ENCODE data around the gene ULBP2. TPM values are rescaled to one million over a fixed set of nuclear protein-coding genes. Genes with fewer than 3 reads are reported as not detected.

The ULBP2 gene, protein sequence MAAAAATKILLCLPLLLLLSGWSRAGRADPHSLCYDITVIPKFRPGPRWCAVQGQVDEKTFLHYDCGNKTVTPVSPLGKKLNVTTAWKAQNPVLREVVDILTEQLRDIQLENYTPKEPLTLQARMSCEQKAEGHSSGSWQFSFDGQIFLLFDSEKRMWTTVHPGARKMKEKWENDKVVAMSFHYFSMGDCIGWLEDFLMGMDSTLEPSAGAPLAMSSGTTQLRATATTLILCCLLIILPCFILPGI
- total RNA-seq (2021) (2.6 and 4.2 TPM in 2 replicates), Bru-seq, nascent RNA (percentile 34 among the genes with signal in this experiment), BruChase-seq, experiment 1, labeled RNA remaining after a 2-hour chase (percentile 38 among the genes with signal in this experiment), BruChase-seq, experiment 2, labeled RNA remaining after a 6-hour chase (percentile 40 among the genes with signal in this experiment)
- long read RNA-seq, transcript ULBP2-201 (5 exons, 1,349 nt): major isoform, 7 of 9 reads
- long read RNA-seq, partial matches to known transcripts: 2 of 9 reads
- long read RNA-seq, other reads (novel, unspliced or antisense): 0 of 9 reads

DNA sequence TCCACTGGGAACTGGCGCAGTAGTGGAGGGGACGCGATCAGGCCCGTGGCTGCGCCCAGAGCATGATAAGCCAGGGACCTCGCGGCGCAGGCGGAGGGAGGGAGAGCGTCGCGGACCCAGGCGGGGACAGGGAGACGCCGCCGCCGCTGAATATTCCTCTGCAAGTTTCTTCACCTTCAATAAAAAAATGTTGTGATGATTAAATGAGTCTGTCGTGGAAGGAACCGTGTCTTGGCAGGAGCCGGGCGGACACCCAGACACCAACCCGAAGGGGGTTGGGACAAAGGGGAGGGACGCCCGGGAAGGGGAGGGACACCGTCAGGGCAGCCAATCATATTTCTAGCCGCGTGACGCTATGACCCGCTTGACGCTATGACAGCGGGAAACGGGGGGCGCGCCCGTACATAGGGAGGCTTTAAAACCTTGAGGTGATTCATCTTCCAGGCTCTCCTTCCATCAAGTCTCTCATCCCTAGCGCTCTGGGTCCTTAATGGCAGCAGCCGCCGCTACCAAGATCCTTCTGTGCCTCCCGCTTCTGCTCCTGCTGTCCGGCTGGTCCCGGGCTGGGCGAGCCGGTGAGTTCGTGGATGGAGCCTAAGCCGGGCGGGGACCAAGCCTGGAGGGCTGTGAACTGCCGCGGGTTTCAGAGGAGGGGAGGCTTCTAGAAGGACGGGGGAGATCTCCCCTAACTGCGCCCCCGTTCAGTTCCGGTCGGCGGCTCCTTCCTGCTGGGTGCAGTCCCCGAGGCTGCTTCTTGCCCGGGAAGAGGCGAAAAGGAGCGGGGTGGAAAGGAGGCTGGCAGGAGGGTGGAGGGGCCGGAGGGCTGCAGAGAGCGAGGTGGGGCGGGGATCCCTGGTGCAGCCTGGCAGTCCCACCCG lies at the start of gene ULBP2:
Gene ULBP2 (plus strand): TSS at position 432 of the 878 bp plus-strand sequence. CDS start 59 bp downstream, at position 491.
- Histone ChIP-seq H3K4me1 (ENCODE audit: insufficient read depth, low read length, poor library complexity, severe bottlenecking) (no peaks in the 10 kb centered on the region), H3K27me3 (replicated peaks; ENCODE audit: insufficient read depth, low read depth, low read length, poor library complexity) (peaks cover 23% of the 10 kb centered on the region), H3K36me3 (ENCODE audit: insufficient read depth, low read length, poor library complexity, severe bottlenecking) (no peaks in the 10 kb centered on the region), H3K4me3 (ENCODE audit: low read depth, low read length, poor library complexity, severe bottlenecking) (peak within 1 kb of the TSS; percentile 70), H3K9me3 (ENCODE audit: low read depth, low read length, poor library complexity, severe bottlenecking) (no peaks in the 10 kb centered on the region), H3K27ac (ENCODE audit: low read depth, low read length, poor library complexity, severe bottlenecking) (peak within 1 kb of the TSS; percentile 50)
- TF ChIP-seq, protein P1, sequence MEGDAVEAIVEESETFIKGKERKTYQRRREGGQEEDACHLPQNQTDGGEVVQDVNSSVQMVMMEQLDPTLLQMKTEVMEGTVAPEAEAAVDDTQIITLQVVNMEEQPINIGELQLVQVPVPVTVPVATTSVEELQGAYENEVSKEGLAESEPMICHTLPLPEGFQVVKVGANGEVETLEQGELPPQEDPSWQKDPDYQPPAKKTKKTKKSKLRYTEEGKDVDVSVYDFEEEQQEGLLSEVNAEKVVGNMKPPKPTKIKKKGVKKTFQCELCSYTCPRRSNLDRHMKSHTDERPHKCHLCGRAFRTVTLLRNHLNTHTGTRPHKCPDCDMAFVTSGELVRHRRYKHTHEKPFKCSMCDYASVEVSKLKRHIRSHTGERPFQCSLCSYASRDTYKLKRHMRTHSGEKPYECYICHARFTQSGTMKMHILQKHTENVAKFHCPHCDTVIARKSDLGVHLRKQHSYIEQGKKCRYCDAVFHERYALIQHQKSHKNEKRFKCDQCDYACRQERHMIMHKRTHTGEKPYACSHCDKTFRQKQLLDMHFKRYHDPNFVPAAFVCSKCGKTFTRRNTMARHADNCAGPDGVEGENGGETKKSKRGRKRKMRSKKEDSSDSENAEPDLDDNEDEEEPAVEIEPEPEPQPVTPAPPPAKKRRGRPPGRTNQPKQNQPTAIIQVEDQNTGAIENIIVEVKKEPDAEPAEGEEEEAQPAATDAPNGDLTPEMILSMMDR (conservative IDR thresholded peaks at IDR 0.05; ENCODE audit: low read depth, low read length): no peak
- TF ChIP-seq EZH2 (IDR thresholded peaks at IDR 0.05; ENCODE audit: borderline replicate concordance, low read depth, low read length, poor library complexity, severe bottlenecking): no peak
- peak; percentile 94 for DNase-seq (ENCODE audit: low spot score)
- ChIA-PET CTCF (no interaction called here), POLR2A (ENCODE audit: low non-redundant PET) (no interaction called here)
- BruUV-seq (replicated peaks): no TSS peak
- intact Hi-C loops (cut with micrococcal nuclease; ENCODE audit: unreplicated experiment): no loop called here

DNA sequence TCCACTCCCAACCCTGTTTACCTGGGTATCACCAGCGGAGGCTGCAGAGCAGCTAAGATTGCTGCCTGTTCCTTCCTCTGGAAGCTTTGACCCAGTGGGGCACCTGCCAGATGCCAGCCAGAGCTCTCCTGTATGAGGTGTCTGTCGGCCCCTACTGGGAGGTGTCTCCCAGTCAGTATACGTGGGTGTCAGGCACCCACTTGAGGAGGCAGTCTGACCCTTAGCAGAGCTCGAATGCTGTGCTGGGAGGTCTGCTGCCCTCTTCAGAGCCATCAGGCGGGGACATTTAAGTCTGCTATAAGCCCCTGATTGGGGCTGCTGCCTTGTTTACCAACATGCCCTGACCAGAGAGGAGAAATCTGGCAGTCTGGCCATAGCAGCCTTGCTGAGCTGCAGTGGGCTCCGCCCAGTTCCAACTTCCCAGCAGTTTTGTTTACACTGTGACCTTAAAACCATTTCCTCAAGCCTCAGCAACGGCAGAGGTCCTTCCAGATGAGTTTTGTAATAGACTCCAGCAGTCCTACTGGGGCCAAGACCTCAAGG lies 46.7 kb upstream of the ULBP2 start:
- TF ChIP-seq, protein P1 (conservative IDR thresholded peaks at IDR 0.05; ENCODE audit: low read depth, low read length): no peak
- no peak for TF ChIP-seq EZH2 (IDR thresholded peaks at IDR 0.05; ENCODE audit: borderline replicate concordance, low read depth, low read length, poor library complexity, severe bottlenecking)
- no peak for DNase-seq (ENCODE audit: low spot score)
- intact Hi-C loops (cut with micrococcal nuclease; ENCODE audit: unreplicated experiment): no loop called here
- Histone ChIP-seq H3K9me3 (ENCODE audit: low read depth, low read length, poor library complexity, severe bottlenecking) (no peaks in the 10 kb centered on the region), H3K27ac (ENCODE audit: low read depth, low read length, poor library complexity, severe bottlenecking) (no peak overlapping the region), H3K4me3 (ENCODE audit: low read depth, low read length, poor library complexity, severe bottlenecking) (no peak overlapping the region), H3K27me3 (replicated peaks; ENCODE audit: insufficient read depth, low read depth, low read length, poor library complexity) (no peaks in the 10 kb centered on the region), H3K4me1 (ENCODE audit: insufficient read depth, low read length, poor library complexity, severe bottlenecking) (peaks cover 19% of the 10 kb centered on the region), H3K36me3 (ENCODE audit: insufficient read depth, low read length, poor library complexity, severe bottlenecking) (no peaks in the 10 kb centered on the region)
- POLR2A ChIA-PET (ENCODE audit: low non-redundant PET): no interaction called here
- BruUV-seq (replicated peaks): TSS peak; percentile 47
- CTCF ChIA-PET: no interaction called here

DNA sequence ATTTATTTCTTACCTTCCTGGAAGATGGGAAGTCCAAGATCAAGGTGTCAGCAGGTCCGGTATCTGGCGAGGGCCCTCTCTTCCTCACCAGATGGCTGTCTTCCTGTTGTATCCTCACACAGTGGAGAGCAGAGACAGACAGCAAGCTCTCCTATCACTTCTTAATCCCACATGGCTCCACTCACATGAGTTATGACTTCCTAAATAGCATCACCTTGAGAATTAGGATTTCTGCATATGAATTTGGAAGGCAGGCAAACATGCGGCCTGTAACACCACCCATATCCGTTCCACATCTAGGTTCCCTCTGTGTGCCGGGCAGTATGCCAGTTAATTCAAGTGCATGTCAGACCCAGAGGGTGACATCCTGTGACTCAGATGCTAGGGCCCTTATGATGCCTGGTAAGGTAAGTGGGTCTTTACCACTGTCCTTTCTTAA lies 46.0 kb upstream of the ULBP2 start:
- POLR2A ChIA-PET (ENCODE audit: low non-redundant PET): interaction anchor here (0.5 kb wide), 1 partner anchor 11 kb away, joined by 4 read pairs; no protein-coding TSS in a partner anchor

More for the DNA sequence above, 46.0 kb upstream of the ULBP2 start:
- Histone ChIP-seq H3K4me3 (ENCODE audit: low read depth, low read length, poor library complexity, severe bottlenecking) (no peak overlapping the region), H3K27ac (ENCODE audit: low read depth, low read length, poor library complexity, severe bottlenecking) (no peak overlapping the region), H3K27me3 (replicated peaks; ENCODE audit: insufficient read depth, low read depth, low read length, poor library complexity) (no peaks in the 10 kb centered on the region), H3K36me3 (ENCODE audit: insufficient read depth, low read length, poor library complexity, severe bottlenecking) (no peaks in the 10 kb centered on the region), H3K4me1 (ENCODE audit: insufficient read depth, low read length, poor library complexity, severe bottlenecking) (peaks cover 19% of the 10 kb centered on the region), H3K9me3 (ENCODE audit: low read depth, low read length, poor library complexity, severe bottlenecking) (no peaks in the 10 kb centered on the region)
- CTCF ChIA-PET: no interaction called here
- no peak for TF ChIP-seq EZH2 (IDR thresholded peaks at IDR 0.05; ENCODE audit: borderline replicate concordance, low read depth, low read length, poor library complexity, severe bottlenecking)
- TF ChIP-seq, protein P1 (conservative IDR thresholded peaks at IDR 0.05; ENCODE audit: low read depth, low read length): no peak
- BruUV-seq (replicated peaks): no TSS peak
- peak; percentile 95 for DNase-seq (ENCODE audit: low spot score)
- intact Hi-C loops (cut with micrococcal nuclease; ENCODE audit: unreplicated experiment): no loop called here
